HEK293 (cell line): Measurements from ENCODE around the gene SNX8.

Experiments
- CTCF ChIA-PET: fragments of 350-600 bp; formaldehyde crosslinking; extraction: SDS; loops from one replicate; lab custom pipeline; 2021; ENCODE audit warnings: antibody characterized with exemption; lab: Yijun Ruan, JAX
- POLR2A ChIA-PET: fragments of 300-600 bp; formaldehyde crosslinking; extraction: SDS; loops from one replicate; lab custom pipeline; 2020; ENCODE audit warnings: antibody characterized with exemption, inconsistent platforms; lab: Yijun Ruan, JAX
- H3K27ac ChIP-seq: fragments of 200-500 bp; sonication (Bioruptor generic); 2 replicates; pipeline ENCODE4 v1.5.1; 2014; ENCODE audit warnings: low read depth, low read length, control low read depth, inconsistent platforms; ENCODE audit errors: extremely low read depth
- H3K36me3 ChIP-seq, 2 experiments: fragments of 200-500 bp in 1 of 2; sonication (Bioruptor generic) in 1 of 2; 1 replicate in 1 of 2; 2 replicates in 1 of 2; pipeline ENCODE4 v1.5.1; 2014 to 2017; ENCODE audit warnings: inconsistent platforms in 2 of 2, low read length in 2 of 2; ENCODE audit not compliant: control insufficient read depth in 2 of 2, insufficient read depth in 1 of 2
- H3K4me1 ChIP-seq: fragments of 200-500 bp; sonication (Bioruptor generic); 2 replicates; pipeline ENCODE4 v1.5.1; 2014; ENCODE audit warnings: mild to moderate bottlenecking, low read length, inconsistent platforms; ENCODE audit not compliant: control insufficient read depth, insufficient read depth
- H3K4me3 ChIP-seq: 2 replicates; pipeline ENCODE4 v1.5.1; 2011; ENCODE audit warnings: low read depth, mild to moderate bottlenecking, control low read depth, low read length, moderate library complexity
- H3K9me3 ChIP-seq: fragments of 200-500 bp; sonication (Bioruptor generic); 2 replicates; pipeline ENCODE4 v1.5.1; 2014; ENCODE audit warnings: low read depth, low read length, inconsistent platforms; ENCODE audit not compliant: control insufficient read depth, insufficient read depth
- MEIS1 ChIP-seq: sonication (generic); formaldehyde crosslinking; IDR thresholded peaks from 2 replicates; pipeline ENCODE4 v1.8.1; 2022; ENCODE audit warnings: missing genetic modification reagents, mild to moderate bottlenecking, borderline replicate concordance
- OSR2 ChIP-seq: fragments of 450-650 bp; formaldehyde crosslinking; IDR thresholded peaks from 2 replicates; pipeline ENCODE4 v1.5.1; 2016; ENCODE audit warnings: missing biosample characterization, missing genetic modification characterization
- ZEB2 ChIP-seq: fragments of 450-650 bp; formaldehyde crosslinking; IDR thresholded peaks from 2 replicates; pipeline ENCODE4 v1.5.1; 2016; ENCODE audit warnings: missing biosample characterization, missing genetic modification characterization
- ZNF121 ChIP-seq: fragments of 450-650 bp; formaldehyde crosslinking; IDR thresholded peaks from 2 replicates; pipeline ENCODE4 v1.5.1; 2016; ENCODE audit warnings: missing biosample characterization, missing genetic modification characterization
- ZNF140 ChIP-seq: fragments of 450-650 bp; formaldehyde crosslinking; IDR thresholded peaks from 2 replicates; pipeline ENCODE4 v1.5.1; 2016; ENCODE audit warnings: missing biosample characterization, missing genetic modification characterization
- ZNF184 ChIP-seq: fragments of 450-650 bp; IDR thresholded peaks from 2 replicates; pipeline ENCODE4 v1.5.1; 2018; ENCODE audit warnings: missing biosample characterization, mild to moderate bottlenecking, missing genetic modification characterization
- ZNF311 ChIP-seq: fragments of 450-650 bp; formaldehyde crosslinking; IDR thresholded peaks from 2 replicates; pipeline ENCODE4 v1.5.1; 2017; ENCODE audit warnings: missing biosample characterization, missing genetic modification characterization, borderline replicate concordance
- ZNF521 ChIP-seq: fragments of 450-650 bp; formaldehyde crosslinking; IDR thresholded peaks from 2 replicates; pipeline ENCODE4 v1.5.1; 2017; ENCODE audit warnings: missing biosample characterization, mild to moderate bottlenecking, missing genetic modification characterization
- ZNF529 ChIP-seq: fragments of 450-650 bp; formaldehyde crosslinking; IDR thresholded peaks from 2 replicates; pipeline ENCODE4 v1.5.1; 2017; ENCODE audit warnings: missing genetic modification characterization, missing biosample characterization; ENCODE audit not compliant: insufficient replicate concordance
- ZNF530 ChIP-seq: fragments of 450-650 bp; formaldehyde crosslinking; IDR thresholded peaks from 2 replicates; pipeline ENCODE4 v1.5.1; 2016; ENCODE audit warnings: low read depth, missing biosample characterization, missing genetic modification characterization
- ZNF558 ChIP-seq: fragments of 450-650 bp; formaldehyde crosslinking; IDR thresholded peaks from 2 replicates; pipeline ENCODE4 v1.5.1; 2016; ENCODE audit warnings: missing biosample characterization, missing genetic modification characterization
- ZNF561 ChIP-seq: fragments of 450-650 bp; IDR thresholded peaks from 2 replicates; pipeline ENCODE4 v1.5.1; 2018; ENCODE audit warnings: missing biosample characterization, missing genetic modification characterization, borderline replicate concordance
- ZNF623 ChIP-seq: fragments of 450-650 bp; formaldehyde crosslinking; IDR thresholded peaks from 2 replicates; pipeline ENCODE4 v1.5.1; 2016; ENCODE audit warnings: missing biosample characterization, missing genetic modification characterization
- ZNF785 ChIP-seq: fragments of 450-650 bp; formaldehyde crosslinking; IDR thresholded peaks from 2 replicates; pipeline ENCODE4 v1.5.1; 2016; ENCODE audit warnings: missing biosample characterization, missing genetic modification characterization
- TF ChIP-seq, protein P1 (sequence below): fragments of 450-650 bp; formaldehyde crosslinking; IDR thresholded peaks from 2 replicates; pipeline ENCODE4 v1.5.1; 2016; ENCODE audit warnings: missing biosample characterization, missing genetic modification characterization
- TF ChIP-seq, protein P2 (sequence below): fragments of 450-650 bp; formaldehyde crosslinking; IDR thresholded peaks from 2 replicates; pipeline ENCODE4 v1.5.1; 2017; ENCODE audit warnings: missing biosample characterization, mild to moderate bottlenecking, missing genetic modification characterization, moderate library complexity
- TF ChIP-seq, protein P3 (sequence below): fragments of 450-650 bp; formaldehyde crosslinking; IDR thresholded peaks from 2 replicates; pipeline ENCODE4 v1.5.1; 2016; ENCODE audit warnings: missing biosample characterization, missing genetic modification characterization
- TF ChIP-seq, protein P4 (sequence below): fragments of 450-650 bp; formaldehyde crosslinking; IDR thresholded peaks from 2 replicates; pipeline ENCODE4 v1.5.0; 2017; ENCODE audit warnings: missing biosample characterization, missing genetic modification characterization, borderline replicate concordance
- TF ChIP-seq, protein P5 (sequence below): fragments of 450-650 bp; formaldehyde crosslinking; IDR thresholded peaks from 2 replicates; pipeline ENCODE4 v1.5.1; 2016; ENCODE audit warnings: missing biosample characterization, missing genetic modification characterization

SNX8 gene

DNA sequence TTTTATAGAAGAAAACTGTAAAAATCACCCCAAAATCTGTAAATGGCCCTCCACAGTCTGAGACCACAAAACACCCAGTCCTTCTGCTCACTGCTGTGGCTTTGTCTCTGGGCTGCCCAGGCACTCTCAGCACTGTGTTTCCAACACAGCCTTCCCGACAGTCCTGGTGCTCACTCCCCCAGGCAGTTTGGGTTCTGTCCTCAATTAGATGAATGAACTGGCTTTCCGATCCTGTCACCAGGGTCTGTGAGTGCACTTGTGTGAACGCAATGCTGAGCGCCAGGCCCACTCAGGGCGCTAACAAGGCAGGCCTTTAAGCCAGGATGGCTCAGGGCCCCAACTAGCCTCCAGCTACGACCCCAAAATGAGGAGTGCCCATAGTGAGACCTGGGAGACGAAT lies 84.8 kb downstream of the SNX8 start:
- no peak for TF ChIP-seq ZNF184 (tag by site-specific recombination)
- H3K36me3 ChIP-seq: peaks cover 12 to 63% of the 10 kb centered on the region in 2 experiments
- H3K27ac ChIP-seq: no peak overlapping the region
- peaks cover 2% of the 10 kb centered on the region; the same call in 1 of the 2 replicates for H3K4me1 ChIP-seq
- POLR2A ChIA-PET: no interaction called here
- no peaks in the 10 kb centered on the region for H3K9me3 ChIP-seq
- H3K4me3 ChIP-seq: no peak overlapping the region
- CTCF ChIA-PET: no interaction called here

DNA sequence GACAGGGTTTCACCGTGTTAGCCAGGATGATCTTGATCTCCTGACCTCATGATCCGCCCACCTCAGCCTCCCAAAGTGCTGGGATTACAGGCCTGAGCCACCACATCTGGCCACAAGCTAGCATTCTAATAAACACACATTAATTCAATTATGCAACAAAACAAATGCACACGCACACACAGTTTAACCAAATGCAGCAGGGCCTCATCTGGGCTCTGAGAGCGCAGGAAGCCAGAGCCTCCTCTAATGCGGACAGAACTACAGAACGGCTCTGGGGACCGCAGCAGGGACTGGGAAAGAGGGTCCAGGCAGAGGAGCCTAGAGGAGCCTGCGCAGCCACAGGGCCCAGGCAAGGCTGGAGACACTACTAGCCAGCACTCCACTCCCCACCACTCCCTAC lies 85.3 kb downstream of the SNX8 start:
- POLR2A ChIA-PET: no interaction called here
- H3K36me3 ChIP-seq: peaks cover 7 to 65% of the 10 kb centered on the region in 2 experiments

More for the DNA sequence above, 85.3 kb downstream of the SNX8 start:
- H3K4me1 ChIP-seq: peaks cover 2% of the 10 kb centered on the region; the same call in 1 of the 2 replicates
- no peak overlapping the region for H3K4me3 ChIP-seq
- CTCF ChIA-PET: no interaction called here
- TF ChIP-seq, protein P1, sequence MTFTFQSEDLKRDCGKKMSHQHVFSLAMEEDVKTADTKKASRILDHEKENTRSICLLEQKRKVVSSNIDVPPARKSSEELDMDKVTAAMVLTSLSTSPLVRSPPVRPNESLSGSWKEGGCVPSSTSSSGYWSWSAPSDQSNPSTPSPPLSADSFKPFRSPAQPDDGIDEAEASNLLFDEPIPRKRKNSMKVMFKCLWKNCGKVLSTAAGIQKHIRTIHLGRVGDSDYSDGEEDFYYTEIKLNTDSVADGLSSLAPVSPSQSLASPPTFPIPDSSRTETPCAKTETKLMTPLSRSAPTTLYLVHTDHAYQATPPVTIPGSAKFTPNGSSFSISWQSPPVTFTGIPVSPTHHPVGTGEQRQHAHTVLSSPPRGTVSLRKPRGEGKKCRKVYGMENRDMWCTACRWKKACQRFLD (tag by site-specific recombination): no peak
- TF ChIP-seq ZNF558 (tag by site-specific recombination) (no peak), ZNF530 (tag by site-specific recombination) (no peak), ZNF561 (tag by site-specific recombination) (no peak), OSR2 (no peak), ZNF529 (tag by site-specific recombination) (no peak), ZNF623 (no peak), ZNF121 (tag by site-specific recombination) (no peak), ZNF521 (no peak), ZNF140 (tag by site-specific recombination) (no peak), ZNF311 (tag by site-specific recombination) (no peak), ZEB2 (no peak), ZNF785 (tag by site-specific recombination) (no peak), MEIS1 (CRISPR knock-in tag) (no peak)
- TF ChIP-seq, protein P2, sequence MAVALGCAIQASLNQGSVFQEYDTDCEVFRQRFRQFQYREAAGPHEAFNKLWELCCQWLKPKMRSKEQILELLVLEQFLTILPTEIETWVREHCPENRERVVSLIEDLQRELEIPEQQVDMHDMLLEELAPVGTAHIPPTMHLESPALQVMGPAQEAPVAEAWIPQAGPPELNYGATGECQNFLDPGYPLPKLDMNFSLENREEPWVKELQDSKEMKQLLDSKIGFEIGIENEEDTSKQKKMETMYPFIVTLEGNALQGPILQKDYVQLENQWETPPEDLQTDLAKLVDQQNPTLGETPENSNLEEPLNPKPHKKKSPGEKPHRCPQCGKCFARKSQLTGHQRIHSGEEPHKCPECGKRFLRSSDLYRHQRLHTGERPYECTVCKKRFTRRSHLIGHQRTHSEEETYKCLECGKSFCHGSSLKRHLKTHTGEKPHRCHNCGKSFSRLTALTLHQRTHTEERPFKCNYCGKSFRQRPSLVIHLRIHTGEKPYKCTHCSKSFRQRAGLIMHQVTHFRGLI (tag by site-specific recombination): no peak
- TF ChIP-seq, protein P3, sequence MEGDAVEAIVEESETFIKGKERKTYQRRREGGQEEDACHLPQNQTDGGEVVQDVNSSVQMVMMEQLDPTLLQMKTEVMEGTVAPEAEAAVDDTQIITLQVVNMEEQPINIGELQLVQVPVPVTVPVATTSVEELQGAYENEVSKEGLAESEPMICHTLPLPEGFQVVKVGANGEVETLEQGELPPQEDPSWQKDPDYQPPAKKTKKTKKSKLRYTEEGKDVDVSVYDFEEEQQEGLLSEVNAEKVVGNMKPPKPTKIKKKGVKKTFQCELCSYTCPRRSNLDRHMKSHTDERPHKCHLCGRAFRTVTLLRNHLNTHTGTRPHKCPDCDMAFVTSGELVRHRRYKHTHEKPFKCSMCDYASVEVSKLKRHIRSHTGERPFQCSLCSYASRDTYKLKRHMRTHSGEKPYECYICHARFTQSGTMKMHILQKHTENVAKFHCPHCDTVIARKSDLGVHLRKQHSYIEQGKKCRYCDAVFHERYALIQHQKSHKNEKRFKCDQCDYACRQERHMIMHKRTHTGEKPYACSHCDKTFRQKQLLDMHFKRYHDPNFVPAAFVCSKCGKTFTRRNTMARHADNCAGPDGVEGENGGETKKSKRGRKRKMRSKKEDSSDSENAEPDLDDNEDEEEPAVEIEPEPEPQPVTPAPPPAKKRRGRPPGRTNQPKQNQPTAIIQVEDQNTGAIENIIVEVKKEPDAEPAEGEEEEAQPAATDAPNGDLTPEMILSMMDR: no peak
- TF ChIP-seq, protein P4, sequence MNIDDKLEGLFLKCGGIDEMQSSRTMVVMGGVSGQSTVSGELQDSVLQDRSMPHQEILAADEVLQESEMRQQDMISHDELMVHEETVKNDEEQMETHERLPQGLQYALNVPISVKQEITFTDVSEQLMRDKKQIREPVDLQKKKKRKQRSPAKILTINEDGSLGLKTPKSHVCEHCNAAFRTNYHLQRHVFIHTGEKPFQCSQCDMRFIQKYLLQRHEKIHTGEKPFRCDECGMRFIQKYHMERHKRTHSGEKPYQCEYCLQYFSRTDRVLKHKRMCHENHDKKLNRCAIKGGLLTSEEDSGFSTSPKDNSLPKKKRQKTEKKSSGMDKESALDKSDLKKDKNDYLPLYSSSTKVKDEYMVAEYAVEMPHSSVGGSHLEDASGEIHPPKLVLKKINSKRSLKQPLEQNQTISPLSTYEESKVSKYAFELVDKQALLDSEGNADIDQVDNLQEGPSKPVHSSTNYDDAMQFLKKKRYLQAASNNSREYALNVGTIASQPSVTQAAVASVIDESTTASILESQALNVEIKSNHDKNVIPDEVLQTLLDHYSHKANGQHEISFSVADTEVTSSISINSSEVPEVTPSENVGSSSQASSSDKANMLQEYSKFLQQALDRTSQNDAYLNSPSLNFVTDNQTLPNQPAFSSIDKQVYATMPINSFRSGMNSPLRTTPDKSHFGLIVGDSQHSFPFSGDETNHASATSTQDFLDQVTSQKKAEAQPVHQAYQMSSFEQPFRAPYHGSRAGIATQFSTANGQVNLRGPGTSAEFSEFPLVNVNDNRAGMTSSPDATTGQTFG (tag by site-specific recombination): no peak
- TF ChIP-seq, protein P5, sequence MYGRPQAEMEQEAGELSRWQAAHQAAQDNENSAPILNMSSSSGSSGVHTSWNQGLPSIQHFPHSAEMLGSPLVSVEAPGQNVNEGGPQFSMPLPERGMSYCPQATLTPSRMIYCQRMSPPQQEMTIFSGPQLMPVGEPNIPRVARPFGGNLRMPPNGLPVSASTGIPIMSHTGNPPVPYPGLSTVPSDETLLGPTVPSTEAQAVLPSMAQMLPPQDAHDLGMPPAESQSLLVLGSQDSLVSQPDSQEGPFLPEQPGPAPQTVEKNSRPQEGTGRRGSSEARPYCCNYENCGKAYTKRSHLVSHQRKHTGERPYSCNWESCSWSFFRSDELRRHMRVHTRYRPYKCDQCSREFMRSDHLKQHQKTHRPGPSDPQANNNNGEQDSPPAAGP (tag by site-specific recombination): no peak
- no peak overlapping the region for H3K27ac ChIP-seq
- H3K9me3 ChIP-seq: no peaks in the 10 kb centered on the region
